Motor neuron (in vitro differentiated cells): ENCODE data around the gene C1QTNF6. TPM values are rescaled to one million over a fixed set of nuclear protein-coding genes. Genes with fewer than 3 reads are reported as not detected.
"Not testable (repeated sequence)": the region's sequence is repeated elsewhere in the genome, so short reads cannot be mapped to it uniquely, and the experiment has no call there.

Experiments used
- ATAC-seq, 8 experiments: fragments of 200-7000 bp; cut with Tn5 transposase; replicated peaks in 6 of 8; 2 replicates each; pipeline ENCODE4 v1.8.0; 2021; ENCODE audit warnings: mild to moderate bottlenecking in 8 of 8, moderate library complexity in 8 of 8
- H3K27ac ChIP-seq, 2 donors: fragments of 250-450 bp; sonication (Bioruptor Pico); 2 replicates each; pipeline ENCODE4 v1.9.0; 2021; ENCODE audit warnings: antibody characterized with exemption in 2 of 2, mild to moderate bottlenecking in 2 of 2, moderate library complexity in 1 of 2
- H3K4me1 ChIP-seq, 2 donors: fragments of 250-450 bp; sonication (Bioruptor Pico); replicated peaks in 1 of 2; 2 replicates each; pipeline ENCODE4 v1.6.1; 2021; ENCODE audit warnings: antibody characterized with exemption in 2 of 2, mild to moderate bottlenecking in 2 of 2, moderate library complexity in 1 of 2
- H3K4me3 ChIP-seq, 5 donors: fragments of 250-450 bp; sonication (Bioruptor Pico); 2 replicates each; pipeline ENCODE4 v1.9.0; 2021; ENCODE audit warnings: antibody characterized with exemption in 5 of 5, mild to moderate bottlenecking in 5 of 5, moderate library complexity in 4 of 5
- WGBS, 10 experiments: fragments of 450-650 bp; shearing (Covaris generic); methylation state at CpG; one replicate each; pipeline ENCODE4 v1.0.0; 2022; 5-methylcytosine and 5-hydroxymethylcytosine counted together
- in situ Hi-C, 9 experiments: fragments of 400-800 bp; cut with MboI; loops; one replicate each; pipeline ENCODE4 v1.15.0; 2021; ENCODE audit warnings: low sequenced_read_pairs in 9 of 9, low pct_unique_long_range_greater_than_20kb in 2 of 9; ENCODE audit not compliant: unreplicated experiment in 9 of 9
- total RNA-seq, 8 experiments: library from RNA; unstranded; fragments of 300-600 nt; gene quantifications; 2 replicates each; pipeline versions ENCODE4 v1.2.3 to v1.2.4, GENCODE V29; 2022

Gene C1QTNF6
- total RNA-seq, result 100 to 1,000 TPM in 1 of 8 experiments, 10 to 100 TPM in 3, 1 to 10 TPM in 4; 2.7 to 116 (median 12.6) TPM

DNA sequence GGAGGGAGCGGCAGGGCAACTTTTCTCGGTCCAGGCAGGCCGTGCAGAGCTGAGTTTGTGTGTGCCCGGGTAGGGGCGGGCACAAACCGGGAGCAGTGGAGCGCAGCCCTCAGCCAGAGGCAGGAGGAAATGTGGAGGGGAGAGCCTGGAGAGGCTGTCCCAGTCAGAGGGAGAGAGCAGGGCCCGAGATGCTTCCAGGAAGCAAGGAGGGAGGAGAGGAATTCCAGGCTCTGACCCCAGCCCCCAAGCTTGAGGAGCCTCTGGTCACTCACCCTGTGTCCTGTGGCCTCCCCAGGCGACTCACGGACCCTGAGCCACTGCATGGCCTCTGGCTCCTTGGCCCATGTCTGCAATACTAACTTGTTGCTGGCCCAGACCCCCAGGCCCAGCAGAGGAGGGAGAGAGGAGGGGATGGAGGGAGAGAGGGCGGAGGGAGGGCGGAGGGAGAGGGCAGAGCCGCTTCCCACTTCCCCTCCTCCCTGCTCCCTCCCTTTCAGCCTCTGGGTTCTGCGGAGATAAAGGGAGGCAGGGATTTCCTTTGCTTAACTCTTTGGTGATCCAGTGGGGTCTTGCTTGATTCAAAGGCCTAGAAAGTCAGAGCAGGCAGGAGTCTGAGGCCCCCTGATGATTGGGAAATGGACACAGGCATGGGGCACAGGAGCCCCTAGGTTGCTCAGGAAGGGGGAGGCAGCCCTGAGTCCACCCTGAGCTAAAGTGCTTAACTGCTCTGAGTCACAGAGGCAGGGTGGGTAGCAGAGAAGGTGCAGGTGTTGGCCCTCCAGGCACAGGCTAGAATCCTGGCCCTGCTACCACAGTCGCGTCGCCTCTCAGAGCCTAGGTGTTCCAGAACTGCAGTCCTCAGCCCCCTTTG is at the start of gene C1QTNF6:
C1QTNF6 (minus strand) TSS at position 357 of the 871 bp plus-strand sequence; CDS start at position 323, 34 bp downstream.
- Histone ChIP-seq H3K4me3 (peak within 1 kb of the TSS in 1 of 5 donors; percentile 20), H3K4me1 (peaks cover 12 to 16% of the 10 kb centered on the region in 2 donors), H3K27ac (no peak within 1 kb of the TSS)
- peak; percentile 36 to 92 (median 85) for ATAC-seq
- in situ Hi-C loops, result no loop called here
- WGBS, 10 experiments, result 0 to 47% (median 0%) methylated on average over 1 to 4 of the region's 17 CpGs; no CpG with 5 or more reads in 7 of the 10 experiments

GRCh38 chr22:37235897-37236607 is 48.0 kb upstream of the C1QTNF6 start:
- ATAC-seq, result no peak
- WGBS, 10 experiments, result 70 to 100% (median 90%) methylated on average over 1 to 3 of the region's 3 CpGs; no CpG with 5 or more reads in 4 of the 10 experiments
- in situ Hi-C loops, result no loop called here
- H3K4me1 ChIP-seq, result peaks cover 0 to 15% of the 10 kb centered on the region in 2 donors
- H3K27ac ChIP-seq, result no peak overlapping the region
- no peak overlapping the region for H3K4me3 ChIP-seq

- in situ Hi-C loops, result no loop called here
- WGBS, 10 experiments, result 60 to 94% (median 85%) methylated on average over 1 to 13 of the region's 16 CpGs; no CpG with 5 or more reads in 2 of the 10 experiments
- no peak for ATAC-seq
- Histone ChIP-seq H3K27ac (no peak overlapping the region), H3K4me1 (peaks cover 0 to 10% of the 10 kb centered on the region in 2 donors), H3K4me3 (no peak overlapping the region)
Measured at GRCh38 chr22:37234736-37235711, 47.0 kb upstream of the C1QTNF6 start.

DNA sequence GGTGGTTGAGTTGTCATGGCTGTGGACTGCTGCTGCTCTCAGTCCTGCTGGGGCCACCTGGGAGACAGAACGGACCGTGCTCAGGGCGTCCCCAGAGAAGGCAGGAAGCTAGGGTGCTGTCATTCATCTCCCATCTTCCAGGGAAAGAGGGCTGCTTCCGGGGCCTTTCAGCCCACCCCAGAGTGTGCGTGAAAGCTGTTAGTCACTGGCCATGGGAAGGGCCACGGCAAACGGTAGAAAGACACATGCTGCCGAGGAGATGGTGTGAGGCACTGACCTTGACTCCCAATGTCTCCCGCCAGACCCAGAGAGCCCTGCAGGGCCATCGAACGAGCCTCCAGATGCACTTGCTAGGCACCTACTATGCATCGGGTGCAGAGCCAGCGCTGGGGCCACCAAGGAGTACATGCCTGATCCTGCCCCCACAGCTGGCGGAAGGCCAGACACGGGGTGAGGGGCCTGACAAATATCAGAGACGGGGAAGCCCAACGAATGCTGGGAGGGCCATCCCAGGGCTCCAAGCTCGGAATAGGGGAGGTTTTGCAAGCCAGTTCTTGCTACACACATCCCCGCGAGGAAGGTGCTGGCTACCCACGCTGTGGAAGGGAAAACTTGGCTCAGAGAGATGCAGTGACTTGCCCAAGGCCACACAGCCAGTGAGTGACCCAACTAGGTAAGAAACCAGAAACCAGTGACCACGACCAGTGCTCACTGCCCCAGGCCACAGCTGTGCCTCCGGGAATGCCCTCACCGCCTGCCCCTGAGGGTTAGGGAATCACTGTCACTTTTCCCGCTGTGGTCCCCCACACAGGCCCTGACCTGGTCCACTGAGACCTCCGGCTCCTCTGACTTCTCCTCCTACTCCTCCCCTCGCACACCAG is 45.9 kb upstream of the C1QTNF6 start:
- Histone ChIP-seq H3K27ac (peak overlapping the region in 1 of 2 donors; percentile 51), H3K4me1 (peaks cover 0 to 18% of the 10 kb centered on the region in 2 donors), H3K4me3 (no peak overlapping the region)
- in situ Hi-C loops, result no loop called here
- 27 to 100% (median 61%) methylated on average over 2 to 17 of the region's 27 CpGs; no CpG with 5 or more reads in 4 of the 10 experiments for WGBS, 10 experiments
- peak in 2 of 8 experiments; percentile 13 to 16 for ATAC-seq

DNA sequence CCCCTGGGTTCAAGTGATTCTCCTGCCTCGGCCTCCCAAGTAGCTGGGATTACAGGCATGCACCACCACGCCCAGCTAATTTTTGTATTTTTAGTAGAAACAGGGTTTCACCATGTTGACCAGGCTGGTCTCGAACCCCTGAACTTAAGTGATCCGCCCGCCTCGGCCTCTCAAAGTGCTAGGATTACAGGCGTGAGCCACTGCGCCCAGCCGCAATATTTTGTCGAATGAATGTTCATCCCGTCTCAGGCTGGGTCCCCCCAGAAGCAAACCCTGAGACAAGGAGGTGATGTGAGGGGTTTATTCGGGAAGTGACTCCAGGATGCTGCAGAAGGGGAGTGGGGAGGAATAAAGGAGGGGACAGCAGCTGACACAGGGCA is 45.3 kb upstream of the C1QTNF6 start:
- in situ Hi-C loops, H3K27ac ChIP-seq, ATAC-seq, H3K4me3 ChIP-seq: not testable (repeated sequence)
- peaks cover 0 to 19% of the 10 kb centered on the region in 2 donors for H3K4me1 ChIP-seq
- WGBS, 10 experiments, result 80 to 100% (median 93%) methylated on average over 1 to 7 of the region's 12 CpGs; no CpG with 5 or more reads in 4 of the 10 experiments

GRCh38 chr22:37232140-37232998 is 44.3 kb upstream of the C1QTNF6 start:
- in situ Hi-C loops, result no loop called here
- Histone ChIP-seq H3K4me1 (peaks cover 0 to 18% of the 10 kb centered on the region in 2 donors), H3K27ac (no peak overlapping the region), H3K4me3 (no peak overlapping the region)
- no peak for ATAC-seq
- 0 to 100% (median 62%) methylated on average over 1 to 5 of the region's 15 CpGs; no CpG with 5 or more reads in 2 of the 10 experiments for WGBS, 10 experiments

DNA sequence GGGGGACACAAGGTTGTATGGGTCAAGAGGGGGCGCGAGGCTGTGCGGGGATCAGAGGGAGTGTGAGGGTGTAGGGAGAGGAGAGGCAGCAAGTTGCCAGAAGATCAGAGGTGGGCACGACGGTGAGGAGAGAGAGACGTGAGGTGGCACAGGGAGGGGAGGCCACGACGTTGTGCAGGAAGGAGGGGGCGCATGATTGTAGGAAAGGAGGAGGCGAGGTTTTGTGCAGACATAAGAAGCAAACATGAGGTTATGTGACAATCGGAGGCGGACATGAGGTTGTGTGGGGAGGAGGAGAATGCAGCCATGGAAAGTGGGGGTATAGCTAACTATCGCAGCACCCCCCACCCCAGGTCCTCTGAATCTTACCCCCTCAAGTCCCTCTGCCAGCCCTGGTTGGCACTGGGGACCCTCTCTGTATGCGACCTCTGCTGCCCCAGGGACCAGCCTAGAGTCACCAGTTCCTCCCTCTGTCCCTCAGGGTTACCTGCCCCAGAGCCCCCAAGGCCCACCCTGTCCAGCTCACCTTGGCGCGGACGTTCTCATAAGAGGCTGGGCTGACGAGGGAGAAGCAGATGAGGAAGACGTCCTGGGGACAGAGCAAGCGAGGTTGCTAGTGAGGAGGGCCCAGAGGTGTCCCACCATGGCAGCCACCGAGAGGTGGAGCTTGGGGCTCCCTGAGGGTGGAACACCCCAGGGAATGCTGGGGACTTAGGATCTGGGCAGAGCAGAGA is 43.5 kb upstream of the C1QTNF6 start:
- Histone ChIP-seq H3K4me3 (no peak overlapping the region), H3K27ac (no peak overlapping the region), H3K4me1 (peaks cover 0 to 15% of the 10 kb centered on the region in 2 donors)
- in situ Hi-C loops, result no loop called here
- no peak for ATAC-seq
- 60 to 100% (median 89%) methylated on average over 1 to 3 of the region's 21 CpGs; no CpG with 5 or more reads in 6 of the 10 experiments for WGBS, 10 experiments

DNA sequence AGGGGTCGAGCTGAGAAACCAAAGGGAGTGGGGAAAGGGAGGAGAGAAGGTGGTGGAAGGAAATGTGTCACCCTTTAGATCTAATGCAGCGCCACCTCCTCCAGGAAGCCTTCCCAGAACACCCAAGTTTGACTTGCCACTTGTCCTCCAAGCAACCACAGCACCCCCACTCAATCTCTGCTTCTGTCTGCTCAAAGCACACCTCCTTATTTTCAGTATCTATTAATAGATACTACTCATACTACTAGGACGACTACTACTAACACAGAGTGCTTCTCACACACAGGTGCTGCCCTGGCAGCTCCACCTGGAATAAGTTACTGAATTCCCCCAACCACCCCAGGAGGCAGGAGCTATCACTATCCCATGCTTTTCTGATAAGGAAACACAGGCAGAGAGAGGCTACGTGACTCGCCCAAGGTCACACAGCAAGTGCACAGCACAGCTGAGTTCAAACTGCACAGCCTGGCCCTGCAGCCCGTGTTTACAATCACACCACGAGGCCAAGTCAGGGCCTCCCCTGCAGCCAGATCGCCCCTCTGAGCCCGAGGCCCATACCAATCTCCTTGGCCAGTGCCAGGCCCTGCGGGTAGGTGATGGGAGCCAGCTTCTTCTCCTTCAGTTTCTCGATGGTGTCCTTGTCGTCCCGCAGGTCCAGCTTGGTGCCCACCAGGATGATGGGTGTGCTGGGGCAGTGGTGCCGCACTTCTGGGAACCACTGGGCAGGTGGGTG is 42.8 kb upstream of the C1QTNF6 start:
- 0 to 87% (median 57%) methylated on average over 1 to 5 of the region's 14 CpGs; no CpG with 5 or more reads in 4 of the 10 experiments for WGBS, 10 experiments
- no peak overlapping the region for H3K27ac ChIP-seq
- no peak for ATAC-seq
- H3K4me3 ChIP-seq, result no peak overlapping the region
- in situ Hi-C loops, result no loop called here
- H3K4me1 ChIP-seq, result peaks cover 0 to 15% of the 10 kb centered on the region in 2 donors

DNA sequence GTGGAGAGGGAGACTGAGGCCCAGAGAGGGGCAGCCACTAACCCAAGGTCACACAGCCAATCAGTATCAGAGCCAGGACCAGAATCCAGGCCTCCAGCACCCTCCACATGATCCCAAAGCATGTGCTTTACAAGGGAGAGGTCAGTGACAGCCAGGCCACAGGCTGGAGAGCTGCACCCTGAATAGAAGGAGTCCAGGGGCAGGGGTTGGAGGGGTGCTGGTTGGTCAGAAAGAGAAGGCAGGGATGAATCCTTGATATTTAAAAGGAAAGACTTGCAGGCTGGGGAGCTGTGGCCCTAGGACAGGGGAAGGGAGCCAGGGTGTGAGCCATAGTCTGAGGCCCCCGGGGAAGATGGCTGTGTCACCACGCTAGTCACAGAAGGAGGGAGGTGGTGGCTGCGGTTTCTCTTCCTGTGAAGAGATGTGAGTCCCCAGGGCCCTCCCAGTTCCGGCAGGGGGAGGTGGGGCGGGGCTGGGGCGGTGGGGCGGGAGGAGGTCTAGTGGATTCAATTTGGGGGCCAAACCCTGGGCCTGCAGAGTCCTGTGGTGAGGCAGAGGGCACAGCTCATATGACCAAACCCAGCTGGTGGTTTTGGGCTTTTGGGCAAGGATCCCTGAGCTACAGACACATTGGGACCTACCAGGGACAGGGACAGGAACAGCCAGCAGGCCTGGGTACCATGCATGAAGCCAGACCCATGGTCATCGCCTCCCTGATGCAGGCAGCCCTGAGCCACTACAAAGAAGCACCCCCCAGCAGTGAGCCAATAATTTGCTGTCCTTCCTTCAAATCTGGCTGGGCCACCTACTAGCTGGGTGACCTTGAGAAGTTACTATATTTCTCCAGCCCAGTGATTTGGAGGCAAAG is 42.0 kb upstream of the C1QTNF6 start:
- in situ Hi-C loops, result no loop called here
- Histone ChIP-seq H3K27ac (no peak overlapping the region), H3K4me1 (peaks cover 0 to 15% of the 10 kb centered on the region in 2 donors), H3K4me3 (no peak overlapping the region)
- peak in 4 of 8 experiments; percentile 20 to 77 (median 50) for ATAC-seq
- WGBS, 10 experiments, result 20 to 100% (median 50%) methylated on average over 1 of the region's 8 CpGs; no CpG with 5 or more reads in 7 of the 10 experiments
